ENCODE measurements around the gene PEX3. TPM values are rescaled to one million over a fixed set of nuclear protein-coding genes. Genes with fewer than 3 reads are reported as not detected.

Gene PEX3
- total and polyA plus RNA-seq, 10 of the 15 experiments (the other 5 are each of a cell fraction or from before 2014, with no cell fraction given), result 18.6 to 70.7 (median 38.6) TPM

GRCh38 chr6:143431226-143431625 lies 19.4 kb upstream of the PEX3 start:
- Histone ChIP-seq H3K27me3 (replicated peaks in 1 of 2; ENCODE audit: control insufficient read depth in 2 of 2, insufficient read depth in 2 of 2, low read length in 1 of 2) (no peaks in the 10 kb centered on the region), H3K4me3 (no peak overlapping the region), H3K4me2 (ENCODE audit: control insufficient read depth, insufficient read depth) (no peak overlapping the region), H3K79me2 (ENCODE audit: control insufficient read depth, insufficient read depth, low read length) (no peaks in the 10 kb centered on the region), H3K9me3 (replicated peaks; ENCODE audit: control insufficient read depth, insufficient read depth, low read length) (no peaks in the 10 kb centered on the region), H3K36me3 (ENCODE audit: control insufficient read depth in 2 of 2, insufficient read depth in 2 of 2, low read length in 1 of 2) (peaks cover 1 to 8% of the 10 kb centered on the region in 2 experiments; a peak in 3 of 4 replicates), H3K4me1 (ENCODE audit: control insufficient read depth, insufficient read depth, low read length) (no peaks in the 10 kb centered on the region), H4K20me1 (ENCODE audit: control insufficient read depth, insufficient read depth) (no peaks in the 10 kb centered on the region), H3K27ac (ENCODE audit: control insufficient read depth, insufficient read depth) (no peak overlapping the region), H3K9ac (ENCODE audit: control insufficient read depth, insufficient read depth, low read length) (no peak overlapping the region), H2AFZ (ENCODE audit: control insufficient read depth, low read depth, low read length) (no peak overlapping the region)
- BruUV-seq (replicated peaks), result no TSS peak
- ChIA-PET SMC1A (ENCODE audit: uncharacterized antibody, unreplicated experiment) (no interaction called here), POLR2A (no interaction called here), RAD21 (ENCODE audit: unreplicated experiment) (interaction anchor here (1.5 kb wide), 1 partner anchor 405 kb away, joined by 3 read pairs; no protein-coding TSS in a partner anchor), CTCF (interaction anchor here (1.3 kb wide), 1 partner anchor 82 kb away, joined by 4 read pairs; no protein-coding TSS in a partner anchor)
- DNase-seq (ENCODE audit: low read depth, low spot score), result no peak
- 100% methylated on average over 1 of the region's 1 CpG for WGBS (ENCODE audit: insufficient coverage, insufficient replicate concordance, low lambda C conversion rate, missing lambda C conversion rate)
- FAIRE-seq, result no peak
- ATAC-seq, result no peak
- intact Hi-C loops (cut with micrococcal nuclease; ENCODE audit: unreplicated experiment) (no loop called here), in situ Hi-C loops (cut with MboI) (no loop called here)
- TF ChIP-seq TARDBP (IDR thresholded peaks at IDR 0.05; ENCODE audit: borderline replicate concordance) (no peak), POLR2AphosphoS5 (IDR thresholded peaks at IDR 0.05; ENCODE audit: low read length) (no peak), ASH2L (IDR thresholded peaks at IDR 0.05; ENCODE audit: borderline replicate concordance, low read depth) (no peak), ZNF592 (IDR thresholded peaks at IDR 0.05) (no peak), CHD2 (IDR thresholded peaks at IDR 0.05; ENCODE audit: borderline replicate concordance, low read depth, low read length) (no peak), ZNF274 (IDR thresholded peaks at IDR 0.05; ENCODE audit: insufficient read depth, insufficient read length) (no peak), SREBF2 (IDR thresholded peaks at IDR 0.05; ENCODE audit: low read length) (no peak), RFX5 (IDR thresholded peaks at IDR 0.05; ENCODE audit: low read depth, low read length) (no peak), TAF1 (IDR thresholded peaks at IDR 0.05; ENCODE audit: borderline replicate concordance, low read depth, low read length) (no peak), HCFC1 (IDR thresholded peaks at IDR 0.05; ENCODE audit: low read length) (no peak), SPI1 (IDR thresholded peaks at IDR 0.05; ENCODE audit: borderline replicate concordance, insufficient read depth, low read depth, low read length) (no peak), NFYB (IDR thresholded peaks at IDR 0.05; ENCODE audit: insufficient read depth, low read depth, low read length) (no peak), ESRRA (IDR thresholded peaks at IDR 0.05; ENCODE audit: low read length) (no peak), NKRF (conservative IDR thresholded peaks at IDR 0.05) (no peak)
